NCI-H146 (cell line): ENCODE data around the gene EIF4G1.
A peak's percentile ranks its signal among the peaks of the same experiment; 100 is the strongest.
"Not testable (repeated sequence)": the region's sequence is repeated elsewhere in the genome, so short reads cannot be mapped to it uniquely, and the experiment has no call there.

Experiments
- DNase-seq: peaks from one replicate; lab custom pipeline; 2025; lab: John Stamatoyannopoulos, UW

EIF4G1 gene

DNA sequence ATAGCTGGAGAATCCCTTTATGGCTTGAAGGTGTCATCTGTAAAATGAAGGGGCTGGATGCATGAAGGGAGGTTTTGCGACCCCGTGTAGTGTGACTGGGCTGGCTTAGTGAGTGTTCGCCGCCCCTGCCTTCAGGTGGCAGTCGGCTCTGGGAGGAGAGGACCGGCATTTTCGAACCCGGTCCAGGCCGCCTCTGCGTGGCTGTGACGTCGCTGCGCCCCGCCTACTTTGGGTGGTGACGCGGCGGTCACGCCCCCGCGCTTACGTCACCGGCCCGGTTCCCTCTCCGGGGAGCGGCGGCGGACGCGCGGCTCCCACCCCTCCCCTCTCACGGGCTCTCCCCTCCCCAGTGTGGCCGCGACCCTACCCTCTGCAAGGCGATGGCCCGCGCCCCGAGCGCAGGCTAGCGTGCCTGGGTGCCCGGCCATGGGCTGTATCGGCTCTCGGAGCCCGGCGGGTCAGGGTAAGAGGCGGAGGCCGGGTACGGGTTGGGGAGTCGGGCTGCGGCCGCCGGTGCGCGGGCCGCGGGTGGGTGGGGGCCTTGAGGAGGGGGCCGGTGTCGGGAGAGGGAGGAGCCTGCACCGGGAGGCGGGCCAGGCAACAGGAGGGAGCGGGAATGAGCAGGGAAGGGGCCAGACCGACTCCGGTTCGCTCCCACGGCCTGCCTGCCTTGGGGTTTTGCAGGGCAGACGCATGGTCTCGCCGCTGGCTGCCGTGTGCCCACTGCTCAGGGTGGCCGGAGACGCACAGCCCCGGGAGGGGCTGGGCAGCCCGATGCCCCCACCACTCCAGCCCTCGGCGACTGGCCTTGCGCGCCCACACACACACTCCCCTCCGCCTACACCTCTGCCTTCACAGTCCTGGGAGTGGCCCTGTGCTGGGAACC, 21.5 kb downstream of the EIF4G1 start:
- peak; percentile 86 for DNase-seq

- DNase-seq: peak; percentile 59
These were observed 22.4 kb downstream of the EIF4G1 start for GRCh38 chr3:184336547-184337398.

DNA sequence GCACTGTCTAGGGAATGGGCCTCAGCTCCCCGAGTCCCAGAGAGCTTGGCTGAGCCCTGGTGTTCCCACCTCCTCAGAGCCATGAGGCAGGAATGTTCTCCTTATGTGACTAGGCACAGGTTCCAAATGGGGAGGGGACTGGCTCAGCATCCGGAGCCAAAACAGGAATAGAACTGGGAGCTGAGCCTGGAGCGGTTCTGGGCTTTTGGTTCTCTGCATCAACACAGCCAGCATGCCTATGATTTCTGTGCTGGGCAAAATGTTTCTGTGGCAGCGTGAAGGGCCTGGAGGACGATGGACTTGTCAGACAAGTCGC, 23.0 kb downstream of the EIF4G1 start, which contains the start of gene FAM131A:
FAM131A (plus strand) TSS at position 202 of the 316 bp plus-strand sequence; CDS start at position 233, 31 bp downstream.
- no peak for DNase-seq

- DNase-seq: no peak
These were observed 23.6 kb downstream of the EIF4G1 start for GRCh38 chr3:184337981-184338380.

DNA sequence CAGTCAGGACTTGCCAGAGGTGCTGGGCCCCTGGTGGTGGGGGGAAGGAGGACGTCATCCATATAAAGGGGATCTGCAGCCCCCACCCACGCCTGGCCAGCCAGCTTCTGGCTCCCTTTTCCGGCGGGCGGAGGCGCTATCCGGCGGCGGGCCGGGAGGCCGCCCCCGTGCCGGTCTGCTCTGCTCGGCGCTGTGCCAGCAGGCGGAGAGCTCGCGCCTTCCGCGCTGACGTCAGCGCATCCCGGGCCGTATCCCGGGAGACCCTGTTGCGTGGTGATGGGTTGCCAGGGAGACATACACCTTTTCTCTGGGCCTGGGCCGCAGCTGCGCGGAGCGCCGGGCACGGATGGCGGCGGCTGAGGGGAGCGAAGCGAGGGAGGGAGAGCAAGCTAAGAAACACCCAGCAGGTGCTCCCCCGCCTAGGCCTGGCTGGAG, 24.1 kb downstream of the EIF4G1 start:
- DNase-seq: peak; percentile 98

DNA sequence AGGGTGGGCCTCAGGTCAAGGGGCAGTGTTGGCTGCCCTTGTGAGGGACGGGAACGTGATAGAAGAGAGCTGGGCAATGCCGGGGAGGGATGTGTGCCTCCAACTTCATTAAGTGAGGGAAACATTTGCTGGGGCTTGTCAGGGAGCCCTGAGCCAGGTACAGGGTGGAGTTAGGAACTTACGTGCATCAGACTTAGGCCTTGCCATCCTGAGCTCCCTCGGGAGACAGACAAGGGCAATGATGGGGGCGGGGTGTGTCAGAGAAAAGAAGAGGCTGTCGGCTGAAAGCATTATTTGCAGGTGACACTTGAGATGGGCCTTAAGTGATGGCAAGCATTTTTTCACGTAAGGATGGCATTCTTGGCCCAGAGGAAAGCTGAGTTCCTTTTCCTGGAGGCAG, 24.6 kb downstream of the EIF4G1 start:
- no peak for DNase-seq

DNA sequence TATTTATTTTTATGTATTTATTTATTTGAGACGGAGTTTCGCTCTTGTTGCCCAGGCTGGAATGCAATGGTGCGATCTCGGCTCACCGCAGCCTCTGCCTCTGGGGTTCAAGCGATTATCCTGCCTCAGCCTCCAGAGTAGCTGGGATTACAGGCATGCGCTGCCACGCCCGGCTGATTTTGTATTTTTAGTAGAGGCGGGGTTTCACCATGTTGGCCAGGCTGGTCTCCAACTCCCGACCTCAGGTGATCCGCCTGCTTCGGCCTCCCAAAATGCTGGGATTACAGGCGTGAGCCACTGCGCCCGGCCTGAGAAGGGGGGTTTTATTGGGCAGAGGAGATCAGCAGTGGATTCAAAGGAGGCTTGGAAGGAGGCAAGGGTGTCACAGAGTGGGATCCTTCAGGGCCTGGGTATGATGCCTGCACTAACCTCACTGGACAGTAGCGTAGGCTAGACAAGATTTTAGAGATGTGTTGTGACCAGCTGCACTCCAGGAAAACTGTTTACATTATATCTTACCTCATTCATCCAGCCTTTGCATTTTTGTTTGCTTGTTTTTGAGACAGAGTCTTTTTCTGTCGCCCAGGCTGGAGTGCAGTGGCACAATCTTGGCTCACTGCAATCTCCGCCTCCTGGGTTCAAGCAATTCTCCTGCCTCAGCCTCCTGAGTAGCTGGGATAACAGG, 25.2 kb downstream of the EIF4G1 start:
- not testable (repeated sequence) for DNase-seq

DNA sequence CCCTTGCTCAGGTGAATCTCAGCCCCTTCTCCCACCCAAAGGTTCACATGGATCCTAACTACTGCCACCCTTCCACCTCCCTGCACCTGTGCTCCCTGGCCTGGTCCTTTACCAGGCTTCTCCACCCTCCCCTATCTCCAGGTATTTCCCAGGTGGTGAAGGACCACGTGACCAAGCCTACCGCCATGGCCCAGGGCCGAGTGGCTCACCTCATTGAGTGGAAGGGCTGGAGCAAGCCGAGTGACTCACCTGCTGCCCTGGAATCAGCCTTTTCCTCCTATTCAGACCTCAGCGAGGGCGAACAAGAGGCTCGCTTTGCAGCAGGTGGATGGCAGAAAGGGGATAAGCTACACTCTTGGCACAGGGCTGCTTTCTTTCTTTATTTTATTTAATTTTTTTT, 27.5 kb downstream of the EIF4G1 start:
- no peak for DNase-seq

GRCh38 chr3:184343200-184343876, 28.9 kb downstream of the EIF4G1 start:
- no peak for DNase-seq

DNA sequence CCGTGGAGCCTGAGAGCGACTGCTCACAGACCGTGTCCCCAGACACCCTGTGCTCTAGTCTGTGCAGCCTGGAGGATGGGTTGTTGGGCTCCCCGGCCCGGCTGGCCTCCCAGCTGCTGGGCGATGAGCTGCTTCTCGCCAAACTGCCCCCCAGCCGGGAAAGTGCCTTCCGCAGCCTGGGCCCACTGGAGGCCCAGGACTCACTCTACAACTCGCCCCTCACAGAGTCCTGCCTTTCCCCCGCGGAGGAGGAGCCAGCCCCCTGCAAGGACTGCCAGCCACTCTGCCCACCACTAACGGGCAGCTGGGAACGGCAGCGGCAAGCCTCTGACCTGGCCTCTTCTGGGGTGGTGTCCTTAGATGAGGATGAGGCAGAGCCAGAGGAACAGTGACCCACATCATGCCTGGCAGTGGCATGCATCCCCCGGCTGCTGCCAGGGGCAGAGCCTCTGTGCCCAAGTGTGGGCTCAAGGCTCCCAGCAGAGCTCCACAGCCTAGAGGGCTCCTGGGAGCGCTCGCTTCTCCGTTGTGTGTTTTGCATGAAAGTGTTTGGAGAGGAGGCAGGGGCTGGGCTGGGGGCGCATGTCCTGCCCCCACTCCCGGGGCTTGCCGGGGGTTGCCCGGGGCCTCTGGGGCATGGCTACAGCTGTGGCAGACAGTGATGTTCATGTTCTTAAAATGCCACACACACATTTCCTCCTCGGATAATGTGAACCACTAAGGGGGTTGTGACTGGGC, 30.3 kb downstream of the EIF4G1 start:
- no peak for DNase-seq

DNA sequence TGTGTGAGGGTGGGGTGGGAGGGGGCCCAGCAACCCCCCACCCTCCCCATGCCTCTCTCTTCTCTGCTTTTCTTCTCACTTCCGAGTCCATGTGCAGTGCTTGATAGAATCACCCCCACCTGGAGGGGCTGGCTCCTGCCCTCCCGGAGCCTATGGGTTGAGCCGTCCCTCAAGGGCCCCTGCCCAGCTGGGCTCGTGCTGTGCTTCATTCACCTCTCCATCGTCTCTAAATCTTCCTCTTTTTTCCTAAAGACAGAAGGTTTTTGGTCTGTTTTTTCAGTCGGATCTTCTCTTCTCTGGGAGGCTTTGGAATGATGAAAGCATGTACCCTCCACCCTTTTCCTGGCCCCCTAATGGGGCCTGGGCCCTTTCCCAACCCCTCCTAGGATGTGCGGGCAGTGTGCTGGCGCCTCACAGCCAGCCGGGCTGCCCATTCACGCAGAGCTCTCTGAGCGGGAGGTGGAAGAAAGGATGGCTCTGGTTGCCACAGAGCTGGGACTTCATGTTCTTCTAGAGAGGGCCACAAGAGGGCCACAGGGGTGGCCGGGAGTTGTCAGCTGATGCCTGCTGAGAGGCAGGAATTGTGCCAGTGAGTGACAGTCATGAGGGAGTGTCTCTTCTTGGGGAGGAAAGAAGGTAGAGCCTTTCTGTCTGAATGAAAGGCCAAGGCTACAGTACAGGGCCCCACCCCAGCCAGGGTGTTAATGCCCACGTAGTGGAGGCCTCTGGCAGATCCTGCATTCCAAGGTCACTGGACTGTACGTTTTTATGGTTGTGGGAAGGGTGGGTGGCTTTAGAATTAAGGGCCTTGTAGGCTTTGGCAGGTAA, 31.1 kb downstream of the EIF4G1 start:
- peak; percentile 77 for DNase-seq

- no peak for DNase-seq
These were observed 32.2 kb downstream of the EIF4G1 start for GRCh38 chr3:184346480-184347190.

- no peak for DNase-seq
These were observed 33.1 kb downstream of the EIF4G1 start for GRCh38 chr3:184347321-184348056.

DNA sequence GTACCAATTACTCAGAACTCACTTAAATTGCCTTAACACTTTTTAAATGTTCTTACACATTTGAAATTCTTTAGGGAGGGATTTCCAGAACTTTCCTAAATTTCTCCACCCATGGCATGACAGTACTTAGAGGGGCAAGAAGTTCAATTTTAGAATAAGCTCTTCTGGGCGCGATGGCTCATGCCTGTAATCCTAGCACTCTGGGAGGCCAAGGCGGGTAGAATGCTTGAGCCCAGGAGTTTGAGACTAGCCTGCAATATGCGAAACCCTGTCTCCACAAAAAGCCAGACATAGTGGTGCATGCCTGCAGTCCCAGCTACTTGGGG, 33.6 kb downstream of the EIF4G1 start:
- DNase-seq: no peak

GRCh38 chr3:184349563-184350470, 35.4 kb downstream of the EIF4G1 start:
- no peak for DNase-seq

DNA sequence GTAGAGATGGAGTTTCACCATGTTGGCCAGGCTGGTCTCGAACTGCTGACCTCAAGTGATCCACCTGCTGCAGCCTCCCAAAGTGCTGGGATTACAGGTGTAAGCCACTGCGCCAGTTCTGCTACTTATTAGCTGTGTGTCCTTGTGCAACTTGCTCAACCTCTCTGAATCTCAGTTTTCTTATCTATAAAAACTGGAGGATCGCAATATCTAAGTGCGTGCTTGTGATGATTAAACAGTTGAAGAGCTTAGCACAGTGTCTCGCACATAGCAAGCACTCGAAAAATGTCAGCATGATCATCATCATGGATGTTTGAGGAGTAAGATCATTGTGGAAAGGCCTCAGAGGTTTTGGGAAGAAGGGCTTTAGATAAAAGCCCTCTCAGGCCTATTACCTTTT, 36.2 kb downstream of the EIF4G1 start:
- DNase-seq: no peak

DNA sequence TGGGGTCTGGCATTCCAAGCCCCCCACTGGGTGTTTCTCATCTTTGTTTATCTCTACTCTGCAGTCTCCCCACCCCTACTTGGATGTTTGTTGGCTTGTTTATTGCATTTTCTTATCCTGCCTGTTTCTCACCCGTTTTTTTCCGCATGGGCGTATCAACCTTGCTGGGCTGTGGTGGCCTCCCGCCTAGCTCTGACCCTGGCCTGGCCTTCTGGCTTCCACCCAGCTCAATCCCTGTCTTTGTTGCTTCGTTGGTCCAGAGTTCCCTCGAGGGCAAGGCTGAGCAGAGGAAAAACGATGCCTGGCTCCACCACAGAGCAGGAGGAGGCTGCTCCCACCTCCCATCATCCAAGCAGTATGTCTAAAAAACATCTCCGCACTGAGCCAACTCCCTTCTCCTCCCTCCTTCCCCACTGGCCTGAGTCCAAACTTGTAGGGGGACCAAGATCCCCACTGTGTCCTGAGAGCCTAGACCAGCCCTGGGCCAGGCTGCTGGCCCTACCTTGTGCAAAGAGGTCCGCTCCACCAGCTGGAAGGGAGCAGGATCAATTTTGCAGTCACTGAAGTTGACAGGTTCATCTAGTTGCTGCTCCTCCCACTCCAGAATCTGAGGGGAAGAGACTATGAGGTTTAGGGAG, 37.2 kb downstream of the EIF4G1 start:
- no peak for DNase-seq
